Vagina (tissue), 2 donors: ENCODE results near the gene NTRK1.

Experiments used
- CTCF ChIP-seq, 3 experiments: fragments of 450-650 bp in 2 of 3; fragments of 200-600 bp in 1 of 3; sonication (generic) in 1 of 3; IDR thresholded peaks; one replicate each; pipeline ENCODE4 v1.5.1; 2017 to 2019; ENCODE audit warnings: antibody characterized with exemption in 3 of 3, mild to moderate bottlenecking in 2 of 3, moderate library complexity in 2 of 3
- POLR2A ChIP-seq, 2 donors: fragments of 450-650 bp; IDR thresholded peaks; one replicate each; pipeline ENCODE4 v1.6.1; 2017; ENCODE audit warnings: antibody characterized with exemption in 2 of 2, mild to moderate bottlenecking in 2 of 2, moderate library complexity in 2 of 2
- POLR2AphosphoS5 ChIP-seq, 2 donors: sonication (generic); formaldehyde crosslinking; IDR thresholded peaks; one replicate each; pipeline ENCODE4 v1.9.0; 2017; ENCODE audit warnings: antibody characterized with exemption in 2 of 2, mild to moderate bottlenecking in 2 of 2, low read depth in 1 of 2; ENCODE audit not compliant: insufficient read depth in 1 of 2

- TF ChIP-seq CTCF (IDR thresholded peaks at IDR 0.05) (no peak), POLR2A (IDR thresholded peaks at IDR 0.05) (no peak), POLR2AphosphoS5 (IDR thresholded peaks at IDR 0.05; ENCODE audit: insufficient read depth in 1 of 2, low read depth in 1 of 2) (no peak)
Observed at GRCh38 chr1:156885314-156885713, 24.6 kb downstream of the NTRK1 start.
